ENCODE data around the gene MOXD1.

DNA sequence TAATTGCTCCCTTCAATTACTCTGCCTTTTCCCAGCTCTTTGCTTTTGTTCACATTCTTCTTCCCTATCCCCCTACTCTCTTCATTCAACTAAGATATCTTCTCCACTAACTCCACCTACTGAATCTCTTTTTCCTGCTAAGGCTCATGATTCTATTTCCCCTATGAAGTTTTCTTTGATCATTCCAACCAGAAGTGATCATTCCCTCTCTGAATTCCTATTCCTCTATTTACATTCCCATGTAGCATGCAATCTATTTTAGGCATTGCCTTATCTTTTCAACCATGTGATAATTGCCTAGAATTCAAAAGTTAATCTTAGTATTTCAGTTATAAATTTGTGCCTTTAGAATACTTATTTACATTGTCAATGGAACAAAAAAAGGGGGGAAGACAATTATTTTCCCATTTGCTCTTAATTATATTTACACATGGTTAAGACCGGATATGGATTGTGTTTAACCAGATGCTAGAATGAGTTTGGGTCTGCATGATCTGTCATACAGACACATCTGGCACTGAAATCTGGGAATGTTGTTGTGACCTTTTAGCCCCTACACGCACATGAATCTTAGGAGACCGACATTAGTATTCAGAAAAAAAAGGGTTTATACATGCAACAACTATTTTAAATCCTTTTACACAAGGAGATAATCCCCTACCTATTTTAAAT lies 20.8 kb downstream of the MOXD1 start:
- TF ChIP-seq, protein P1, sequence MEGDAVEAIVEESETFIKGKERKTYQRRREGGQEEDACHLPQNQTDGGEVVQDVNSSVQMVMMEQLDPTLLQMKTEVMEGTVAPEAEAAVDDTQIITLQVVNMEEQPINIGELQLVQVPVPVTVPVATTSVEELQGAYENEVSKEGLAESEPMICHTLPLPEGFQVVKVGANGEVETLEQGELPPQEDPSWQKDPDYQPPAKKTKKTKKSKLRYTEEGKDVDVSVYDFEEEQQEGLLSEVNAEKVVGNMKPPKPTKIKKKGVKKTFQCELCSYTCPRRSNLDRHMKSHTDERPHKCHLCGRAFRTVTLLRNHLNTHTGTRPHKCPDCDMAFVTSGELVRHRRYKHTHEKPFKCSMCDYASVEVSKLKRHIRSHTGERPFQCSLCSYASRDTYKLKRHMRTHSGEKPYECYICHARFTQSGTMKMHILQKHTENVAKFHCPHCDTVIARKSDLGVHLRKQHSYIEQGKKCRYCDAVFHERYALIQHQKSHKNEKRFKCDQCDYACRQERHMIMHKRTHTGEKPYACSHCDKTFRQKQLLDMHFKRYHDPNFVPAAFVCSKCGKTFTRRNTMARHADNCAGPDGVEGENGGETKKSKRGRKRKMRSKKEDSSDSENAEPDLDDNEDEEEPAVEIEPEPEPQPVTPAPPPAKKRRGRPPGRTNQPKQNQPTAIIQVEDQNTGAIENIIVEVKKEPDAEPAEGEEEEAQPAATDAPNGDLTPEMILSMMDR (IDR thresholded peaks at IDR 0.05) = no peak
- no peak for TF ChIP-seq EZH2 (IDR thresholded peaks at IDR 0.05)
